GM21786 (cell line): ENCODE measurements around the gene R3HCC1L.

Experiments
- ATAC-seq: cut with Tn5 transposase; IDR thresholded peaks from one replicate; pipeline ENCODE4 v1.9.1; 2021; ENCODE audit not compliant: unreplicated experiment

Gene R3HCC1L

DNA sequence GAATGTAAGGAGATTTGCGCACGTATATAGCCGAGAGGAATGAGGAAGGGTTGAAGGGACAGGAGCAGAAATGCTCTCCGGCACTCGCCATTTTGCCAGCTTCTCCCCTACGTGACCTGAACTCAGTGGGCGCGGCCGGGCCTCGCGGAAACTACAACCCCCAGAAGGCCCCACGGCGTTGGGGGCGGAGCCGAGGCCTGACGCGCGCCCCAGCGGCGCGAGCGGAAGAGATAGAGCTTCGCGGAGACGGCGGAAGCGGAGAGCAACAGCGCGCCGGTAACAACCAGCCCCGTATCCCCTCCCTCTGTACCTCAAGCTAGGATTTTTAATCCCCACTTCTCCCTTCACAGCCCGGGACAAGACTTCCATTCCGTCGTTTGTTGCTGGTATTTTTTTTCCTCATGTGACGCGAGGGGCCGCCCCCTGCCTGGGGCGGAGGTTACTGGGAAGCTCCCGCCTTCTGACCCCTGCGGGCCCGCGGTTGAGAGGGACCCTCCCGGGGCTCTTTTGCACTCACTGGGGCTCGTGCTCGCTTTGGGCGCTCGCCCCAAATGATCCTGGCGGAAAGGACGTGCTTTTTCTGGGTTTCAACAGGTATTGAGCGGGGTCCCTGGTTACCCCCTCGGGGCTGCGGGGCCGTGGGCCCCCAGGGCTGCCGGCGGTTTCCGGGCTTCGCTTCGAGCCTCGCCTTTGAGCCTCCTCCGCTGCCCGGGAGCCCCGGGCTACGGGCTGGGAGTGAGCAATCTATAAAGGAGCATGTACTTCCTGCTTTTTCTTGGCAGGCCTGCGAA is at the start of gene R3HCC1L:
TSS of gene R3HCC1L (plus strand) at position 227 of the 791 bp plus-strand sequence. CDS start 73,458 bp downstream, outside the sequence.
- peak; percentile 87 for ATAC-seq

DNA sequence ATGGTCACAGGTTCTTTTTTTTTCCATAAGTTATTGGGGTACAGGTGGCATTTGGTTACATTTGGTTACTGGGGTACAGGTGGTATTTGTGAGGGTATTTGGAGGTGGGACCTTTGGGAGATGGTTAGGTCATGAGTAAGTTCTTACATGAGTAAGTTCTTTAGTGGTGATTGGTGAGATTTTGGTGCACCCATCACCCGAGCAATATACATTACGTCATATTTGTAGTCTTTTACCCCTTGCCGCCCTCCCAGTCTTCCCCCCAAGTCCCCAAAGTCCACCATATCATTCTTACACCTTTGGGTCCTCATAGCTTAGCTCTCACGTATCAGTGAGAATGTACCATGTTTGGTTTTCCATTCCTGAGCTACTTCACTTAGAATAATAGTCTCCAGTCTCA is 49.2 kb upstream of the R3HCC1L start:
- no peak for ATAC-seq

DNA sequence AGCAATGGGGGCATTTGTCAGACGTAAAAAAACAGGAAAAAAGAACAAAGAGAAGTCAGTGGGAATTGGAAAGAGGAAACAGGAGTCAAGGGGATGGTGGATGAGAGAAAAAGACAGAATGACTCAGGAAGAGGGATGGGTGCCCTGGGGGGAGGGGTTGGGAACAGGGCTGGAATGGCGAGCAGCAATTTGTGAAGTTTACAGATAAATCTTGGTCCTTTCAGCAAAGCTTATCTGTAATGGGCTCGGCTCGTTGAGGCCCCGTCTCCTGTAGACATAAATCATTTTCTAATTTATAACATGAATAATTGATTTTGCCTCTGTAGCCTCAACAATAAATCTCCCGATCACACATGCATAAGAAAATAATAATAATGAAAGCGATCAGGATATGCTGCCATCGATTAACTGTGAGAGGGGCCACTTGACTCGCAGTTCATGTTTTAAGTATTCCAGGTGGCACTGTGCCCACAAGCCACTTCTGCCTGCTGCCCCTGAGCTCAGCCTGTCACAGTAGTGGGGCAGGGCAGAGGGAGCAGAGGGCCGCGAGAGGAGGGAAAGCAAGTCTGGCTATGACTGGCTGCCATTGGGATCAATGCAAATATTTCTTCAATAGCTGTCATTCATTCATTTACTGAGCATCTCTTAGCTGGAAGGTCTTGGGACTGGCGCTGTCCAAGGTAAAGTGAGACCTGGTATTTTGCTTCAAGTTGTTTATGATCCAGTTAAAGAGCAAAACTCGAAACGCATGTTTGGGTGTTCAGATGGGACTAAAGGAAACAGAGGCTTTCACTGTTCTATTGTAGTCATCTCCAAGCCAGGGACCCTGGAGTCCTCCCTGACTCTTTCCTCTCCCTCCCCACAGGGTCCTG is 47.4 kb upstream of the R3HCC1L start:
- no peak for ATAC-seq

DNA sequence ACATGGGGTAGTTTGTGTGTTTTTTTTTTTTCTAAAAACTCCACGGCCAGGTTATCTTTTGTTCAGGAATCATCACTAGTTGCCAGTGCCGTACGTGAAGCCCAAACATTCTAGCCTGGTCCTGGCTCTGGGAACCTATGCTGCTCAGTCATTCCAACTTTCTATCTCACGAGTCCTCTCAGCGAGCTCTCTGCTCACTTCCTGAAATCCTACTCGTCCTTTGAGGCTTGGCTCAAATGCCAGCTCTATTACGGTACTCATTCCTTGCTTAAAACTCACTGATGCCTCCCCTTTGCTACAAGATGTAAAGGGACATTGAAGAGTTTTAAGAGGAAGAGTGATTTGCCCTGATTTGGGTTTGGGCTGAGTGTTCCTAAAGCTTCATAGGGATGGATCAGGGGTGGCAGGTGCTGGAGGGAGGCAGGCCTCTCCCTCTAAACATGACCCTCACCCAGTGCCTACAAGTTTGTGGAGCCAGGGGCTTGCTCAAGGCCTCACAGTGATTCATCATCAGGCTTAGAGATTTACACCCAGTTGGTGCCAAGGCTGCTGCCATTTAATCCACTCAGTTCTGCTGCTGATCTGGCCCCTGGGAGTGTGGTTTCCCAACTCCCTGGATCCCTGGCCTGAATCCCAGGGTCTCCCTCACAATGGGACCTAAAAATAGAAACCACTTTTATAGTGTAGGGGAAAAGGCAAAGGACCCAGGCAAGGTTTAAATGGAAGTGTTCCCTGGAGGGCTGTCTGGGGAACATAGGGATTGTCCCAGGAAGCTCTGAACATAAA is 46.1 kb upstream of the R3HCC1L start:
- no peak for ATAC-seq

DNA sequence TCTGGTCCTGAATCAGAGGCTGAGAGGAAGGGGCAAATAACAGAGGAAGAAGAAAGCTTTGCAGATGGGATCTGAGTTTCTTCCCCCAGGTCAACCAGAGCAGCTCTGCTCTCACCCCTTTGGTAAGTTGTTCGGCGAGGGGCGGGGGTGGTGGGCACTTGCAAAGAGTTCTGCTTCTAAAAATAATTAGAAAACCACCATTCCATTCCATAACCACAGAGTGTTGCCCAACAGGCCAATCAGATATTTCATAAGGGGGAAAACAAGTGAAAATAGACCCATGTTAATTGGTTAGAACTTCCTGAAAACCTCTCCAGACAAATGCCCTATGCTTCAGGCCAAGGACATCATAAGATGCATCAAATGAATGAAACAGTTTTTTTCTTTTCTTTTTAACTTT is 43.6 kb upstream of the R3HCC1L start:
- ATAC-seq: no peak

DNA sequence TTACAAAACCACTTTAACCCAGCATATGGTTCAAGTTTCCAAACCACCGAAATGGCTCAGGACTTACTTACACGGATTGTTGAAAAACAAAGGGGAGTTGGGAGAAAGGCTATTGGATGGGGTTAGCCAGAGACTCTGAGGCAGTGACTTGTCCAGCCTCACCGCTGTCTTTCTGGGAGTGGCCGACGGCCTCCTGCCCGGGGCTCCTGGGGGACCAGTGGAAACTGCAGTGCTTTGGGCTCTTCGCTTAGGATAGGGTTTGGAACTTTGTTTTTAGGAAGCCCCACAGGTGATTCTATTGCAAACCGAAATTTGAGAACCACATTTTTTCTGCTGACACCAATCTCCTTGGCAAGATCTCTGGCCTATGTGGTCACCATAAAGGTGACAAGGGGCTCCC is 38.1 kb upstream of the R3HCC1L start:
- no peak for ATAC-seq

DNA sequence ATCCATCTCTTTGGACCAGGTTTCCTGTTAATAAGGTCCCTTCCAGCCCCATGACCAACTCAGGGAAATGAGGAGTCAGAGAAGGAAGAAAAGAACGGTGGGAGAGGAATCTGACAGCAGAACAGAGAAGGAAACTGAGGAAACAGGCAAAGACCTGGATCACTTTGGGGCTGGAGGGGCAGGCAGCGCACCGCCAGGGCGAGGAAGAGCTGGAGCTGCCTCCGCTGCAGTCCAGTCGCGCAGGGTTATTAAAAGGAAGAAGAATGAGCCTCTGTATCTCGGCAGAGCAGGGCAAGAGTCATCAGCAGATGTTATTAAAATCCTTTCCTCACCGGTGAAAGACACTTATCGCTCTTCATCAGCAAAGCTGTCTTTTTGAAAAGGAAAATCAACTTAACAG is 37.7 kb upstream of the R3HCC1L start:
- no peak for ATAC-seq

DNA sequence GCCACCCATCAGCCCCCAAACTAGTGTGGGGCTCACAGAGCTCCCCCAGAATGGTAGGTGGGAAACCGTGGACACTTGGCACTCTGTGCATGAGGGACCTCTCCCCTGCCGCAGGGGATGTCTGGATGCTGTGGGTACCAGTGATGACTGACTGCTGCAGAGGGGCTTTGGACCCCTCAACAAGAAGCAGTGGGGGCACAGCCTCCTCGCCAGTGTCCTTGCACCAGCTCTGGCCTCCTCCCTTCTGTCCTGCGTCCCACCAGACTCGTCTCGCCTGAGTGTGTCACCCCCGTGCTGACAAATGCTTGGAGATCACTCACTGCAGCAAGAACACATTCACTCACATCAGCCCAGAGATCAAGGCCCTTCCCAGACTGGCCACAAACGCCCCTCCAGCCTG is 37.3 kb upstream of the R3HCC1L start:
- no peak for ATAC-seq

DNA sequence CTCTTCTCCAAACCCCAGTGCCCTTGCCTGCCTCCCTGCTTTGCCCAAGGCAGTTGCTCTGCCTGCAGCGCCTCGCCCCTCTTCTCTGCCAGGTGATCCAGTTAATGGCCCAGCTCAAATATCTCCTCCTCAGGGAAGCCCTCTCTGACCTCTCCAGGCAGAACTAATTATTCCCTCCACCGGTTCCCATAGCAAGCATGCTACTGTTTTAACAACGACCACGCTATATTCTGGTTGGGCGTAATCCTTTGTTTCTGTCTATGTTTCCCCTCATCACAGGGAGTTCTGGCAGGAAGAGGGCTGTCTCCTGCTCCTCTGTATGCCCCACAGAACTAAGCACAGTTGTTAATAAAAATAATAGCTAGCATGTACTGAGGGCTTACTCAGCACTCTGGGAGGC is 36.8 kb upstream of the R3HCC1L start:
- ATAC-seq: no peak

DNA sequence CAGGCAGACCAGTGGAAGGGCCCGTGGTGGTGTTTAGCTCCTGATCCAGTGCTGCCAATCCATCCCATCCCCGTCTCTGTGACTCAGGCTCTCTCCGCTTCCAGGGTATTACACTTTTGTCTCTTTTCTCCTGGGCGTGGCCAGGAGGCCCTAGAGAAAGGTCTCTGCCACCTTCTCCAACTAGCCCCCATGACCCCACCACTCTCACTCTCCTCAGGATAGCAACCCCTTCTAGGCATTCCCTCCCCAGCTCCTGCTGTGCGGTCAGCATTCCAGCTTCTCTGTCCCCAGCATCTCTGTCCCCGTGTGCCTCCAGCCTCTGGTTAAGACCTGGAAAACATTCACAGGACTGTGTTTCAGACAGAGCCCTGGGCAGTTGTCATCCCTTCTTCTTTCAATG is 36.2 kb upstream of the R3HCC1L start:
- ATAC-seq: no peak

DNA sequence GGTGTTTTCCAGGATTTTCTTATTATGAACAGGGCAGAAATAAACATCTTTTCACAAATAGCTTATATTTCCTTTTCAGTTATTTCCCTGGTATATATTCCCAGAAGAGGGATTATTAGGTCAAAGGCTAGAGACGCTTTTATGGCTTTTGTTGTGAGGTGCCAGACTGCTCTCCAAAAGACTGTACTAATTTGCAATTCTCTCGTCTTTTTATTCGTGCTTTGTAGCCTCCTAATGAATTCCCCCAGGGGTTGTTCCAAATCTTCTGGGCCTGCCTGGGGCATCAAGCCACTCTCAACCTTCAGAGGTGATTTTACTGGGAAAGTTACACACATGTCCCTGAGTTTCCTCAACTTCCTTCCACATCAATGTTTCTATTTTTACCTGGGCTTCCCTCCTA is 34.0 kb upstream of the R3HCC1L start:
- ATAC-seq: no peak

DNA sequence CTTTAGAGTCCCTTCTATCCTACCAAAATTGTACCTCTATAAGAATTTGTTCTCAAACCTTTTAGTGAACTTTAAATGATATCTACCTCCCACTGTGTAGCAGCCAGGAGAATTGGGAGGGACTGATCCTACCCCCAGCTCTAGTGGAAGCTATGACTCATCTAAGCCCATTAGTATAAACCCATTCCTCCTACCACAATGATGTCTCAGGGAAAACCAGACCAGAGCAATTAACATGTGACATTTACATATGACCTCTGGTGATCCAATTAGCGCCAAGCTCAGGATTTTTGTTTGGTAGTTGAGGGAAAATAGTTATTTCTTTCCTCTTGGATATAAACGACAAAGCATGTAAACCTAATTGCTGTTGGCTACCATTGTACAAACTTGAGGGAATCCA is 33.1 kb upstream of the R3HCC1L start:
- ATAC-seq: no peak

DNA sequence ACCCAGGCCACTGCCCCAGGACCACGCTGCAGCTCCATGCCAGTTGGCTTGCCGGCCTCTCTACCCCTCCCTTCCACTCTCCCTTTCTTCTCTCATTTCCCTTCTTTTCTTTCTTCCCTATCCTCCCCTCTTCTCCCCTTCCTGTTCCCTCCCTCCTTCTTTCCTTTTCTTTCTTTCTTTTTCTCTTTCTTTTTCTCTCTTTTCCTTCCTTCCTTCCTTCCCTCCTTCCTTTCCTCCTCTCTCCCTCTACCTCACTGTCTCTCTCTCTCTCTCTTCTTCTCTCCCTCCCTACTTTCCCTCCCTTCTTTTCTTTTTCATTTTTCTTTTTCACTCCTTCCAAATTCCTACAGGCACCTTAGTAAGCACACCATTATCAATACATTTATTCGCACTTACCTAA is 30.3 kb upstream of the R3HCC1L start:
- ATAC-seq: no peak

DNA sequence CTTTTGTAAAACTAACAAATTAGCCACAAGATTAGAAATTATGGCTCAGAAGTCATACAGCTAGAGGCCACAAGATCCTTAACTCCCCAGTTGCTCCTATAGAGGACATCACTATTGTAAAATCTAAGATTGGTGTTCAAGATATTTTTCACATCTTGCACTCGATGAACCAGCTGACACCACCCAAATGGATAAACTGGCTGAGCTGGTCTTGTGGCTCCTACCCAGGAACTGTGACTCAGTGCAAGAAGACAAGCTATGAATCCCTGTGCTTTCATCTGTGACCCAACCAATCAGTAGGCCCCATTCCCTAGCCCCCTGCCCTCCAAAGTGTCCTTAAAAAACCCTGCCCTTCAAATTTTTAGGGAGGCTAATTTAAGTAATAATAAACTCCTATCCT is 27.9 kb upstream of the R3HCC1L start:
- no peak for ATAC-seq

DNA sequence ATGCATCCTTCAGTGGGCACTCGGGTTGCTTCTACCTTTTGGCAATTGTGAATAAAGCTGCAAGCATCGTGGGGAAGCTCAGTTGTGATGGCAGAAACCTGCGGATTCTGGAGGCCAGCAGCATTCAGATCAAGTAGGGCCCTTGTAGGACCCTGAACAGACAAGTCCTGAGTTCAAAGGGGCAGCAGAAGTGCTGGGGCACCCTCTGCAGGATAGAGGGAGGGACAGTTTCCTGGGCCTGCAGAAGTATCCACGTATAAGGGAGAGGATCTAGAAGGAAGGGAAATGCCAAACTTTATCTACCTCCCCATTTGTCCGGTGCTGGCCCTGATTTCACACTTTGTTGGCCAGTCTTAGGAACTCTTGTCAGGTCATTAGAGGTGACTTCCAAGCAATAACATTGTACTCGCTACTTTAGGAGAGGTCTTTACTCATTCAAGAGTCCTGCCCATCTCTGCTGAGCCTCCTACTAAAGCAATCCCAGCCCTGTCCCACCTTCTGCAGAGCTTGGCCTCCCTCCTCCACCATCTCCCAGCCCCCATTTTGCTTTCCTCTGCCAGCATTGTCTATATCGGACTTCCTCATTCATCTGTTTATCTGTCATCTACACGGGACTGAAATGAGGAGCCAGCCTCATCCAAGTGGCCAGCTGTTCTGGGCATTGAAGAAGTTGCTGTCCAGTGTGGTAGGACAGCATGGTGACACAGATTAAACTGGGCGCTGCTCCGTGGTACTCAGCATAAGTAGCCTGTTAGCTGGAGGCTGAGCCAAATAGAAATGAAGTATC is 26.6 kb upstream of the R3HCC1L start:
- no peak for ATAC-seq

DNA sequence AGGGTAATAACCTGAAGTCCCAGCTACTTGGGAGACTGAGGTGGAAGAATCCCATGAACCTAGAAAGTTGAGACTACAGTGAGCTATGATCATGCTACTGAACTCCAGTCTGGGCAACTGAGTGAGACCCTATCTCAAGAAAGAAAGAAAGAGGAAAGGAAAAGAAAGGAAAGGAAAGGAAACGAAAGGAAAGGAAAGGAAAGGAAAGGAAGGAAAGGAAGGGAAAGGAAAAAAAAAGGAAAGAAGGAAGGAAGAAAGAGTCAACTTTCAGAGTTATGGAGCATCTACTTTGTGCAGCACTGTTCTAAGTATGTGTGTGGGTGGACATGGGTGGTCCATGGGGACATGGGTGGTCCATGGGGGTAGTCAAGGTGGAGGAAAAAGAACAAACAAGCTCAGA is 24.1 kb upstream of the R3HCC1L start:
- ATAC-seq: no peak

DNA sequence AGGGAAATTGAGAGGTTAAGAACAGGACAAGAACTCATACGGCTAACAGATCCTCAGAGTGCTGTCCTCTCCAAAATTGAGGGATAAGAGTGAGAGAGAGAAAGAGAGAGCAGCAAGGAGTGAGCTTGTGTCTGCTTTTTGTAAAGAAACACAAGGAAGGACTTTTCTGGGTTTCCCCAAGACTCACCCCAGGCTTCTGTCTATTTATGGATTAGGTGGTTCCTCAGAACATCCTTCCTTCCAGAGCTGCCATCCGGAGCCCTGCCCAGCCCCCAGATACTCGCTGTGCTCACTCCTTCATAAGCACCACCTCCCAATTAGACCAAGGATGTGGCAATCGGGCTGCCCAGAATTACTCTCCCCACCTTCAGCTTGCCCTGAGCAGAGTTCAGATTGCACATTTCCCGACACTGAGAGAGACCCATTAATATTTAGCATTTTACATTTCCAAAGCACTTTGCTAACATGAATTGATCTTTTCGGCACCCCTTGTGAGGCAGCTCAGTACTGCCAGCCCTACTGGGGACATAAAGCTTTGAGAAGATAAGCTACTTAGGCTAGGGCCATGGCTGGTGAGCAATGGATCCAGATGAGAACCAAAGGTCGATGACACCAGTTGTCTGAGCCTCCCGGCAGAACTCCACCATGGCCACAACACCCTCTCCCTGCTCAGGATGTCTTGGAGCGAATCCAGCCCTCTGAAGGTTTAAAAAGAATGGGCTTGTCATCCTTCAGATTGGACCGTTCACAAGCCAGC is 19.2 kb upstream of the R3HCC1L start:
- no peak for ATAC-seq

DNA sequence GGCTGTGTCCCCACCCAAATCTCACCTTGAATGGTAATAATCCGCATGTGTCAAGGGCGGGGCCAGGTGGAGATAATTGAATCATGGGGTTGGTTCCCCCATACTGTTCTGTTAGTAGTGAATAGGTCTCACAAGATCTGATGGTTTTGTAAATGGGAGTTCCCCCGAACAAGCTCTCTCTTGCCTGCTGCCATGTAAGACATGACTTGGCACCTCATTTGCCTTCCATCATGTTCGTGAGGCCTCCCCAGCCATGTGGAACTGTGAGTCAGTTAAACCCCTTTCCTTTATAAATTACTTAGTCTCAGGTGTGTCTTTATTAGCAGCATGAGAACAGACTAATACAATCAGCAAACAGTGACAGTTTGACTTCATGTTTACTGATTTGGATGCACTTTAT is 14.6 kb upstream of the R3HCC1L start:
- no peak for ATAC-seq

DNA sequence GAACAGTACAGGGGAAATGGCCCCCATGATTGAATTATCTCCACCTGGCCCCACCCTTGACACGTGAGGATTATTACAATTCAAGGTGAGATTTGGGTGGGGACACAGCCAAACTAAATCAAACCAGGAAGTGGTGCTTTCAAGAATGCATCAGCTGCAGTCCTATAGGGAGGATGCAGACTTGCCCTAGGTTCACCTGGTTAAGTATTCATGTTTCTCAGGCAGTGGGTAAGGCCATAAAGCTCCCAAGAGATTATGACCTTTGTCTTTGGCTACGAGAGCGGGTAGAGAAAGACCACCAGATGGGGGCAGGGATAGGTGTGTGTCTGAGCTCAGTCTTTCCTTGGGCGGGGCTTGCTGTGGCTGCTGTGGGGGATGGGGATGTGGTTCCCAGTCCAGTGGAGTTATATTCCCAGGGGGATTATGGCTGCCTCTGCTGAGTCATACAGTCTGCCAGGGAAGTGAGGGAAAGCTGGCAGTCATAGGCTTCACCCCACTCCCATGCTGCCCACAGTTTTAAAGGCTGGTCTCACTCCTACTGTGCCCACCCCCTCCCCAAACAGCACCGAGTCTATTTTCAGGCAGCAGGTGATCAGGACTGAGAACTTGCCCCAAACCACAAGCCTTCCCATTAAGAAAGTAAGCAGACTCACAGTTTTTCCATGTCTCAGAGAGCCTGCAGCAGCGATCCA is 8.4 kb upstream of the R3HCC1L start:
- no peak for ATAC-seq
